Measurements from ENCODE around the gene PHF14.

Gene PHF14

DNA sequence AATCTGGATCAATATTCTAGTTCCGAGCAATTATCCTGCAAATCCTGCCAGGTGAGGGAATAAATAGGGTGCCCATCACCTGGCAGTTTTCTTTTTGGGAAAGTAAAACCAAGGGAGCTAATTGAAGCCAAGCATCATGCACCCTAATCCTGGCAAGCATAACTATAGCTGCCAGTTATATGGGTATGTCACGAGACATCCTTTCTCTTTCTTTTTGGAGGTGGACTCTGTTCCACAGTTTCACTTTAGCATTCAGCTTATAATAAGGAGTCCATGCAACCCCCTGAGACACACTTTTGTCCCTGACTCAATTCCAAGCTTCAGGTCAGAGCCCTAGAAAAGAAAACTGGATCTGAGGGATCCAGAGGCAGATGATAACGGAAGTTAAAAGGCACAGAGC is 222.5 kb downstream of the PHF14 start:
- TF ChIP-seq, protein P1, sequence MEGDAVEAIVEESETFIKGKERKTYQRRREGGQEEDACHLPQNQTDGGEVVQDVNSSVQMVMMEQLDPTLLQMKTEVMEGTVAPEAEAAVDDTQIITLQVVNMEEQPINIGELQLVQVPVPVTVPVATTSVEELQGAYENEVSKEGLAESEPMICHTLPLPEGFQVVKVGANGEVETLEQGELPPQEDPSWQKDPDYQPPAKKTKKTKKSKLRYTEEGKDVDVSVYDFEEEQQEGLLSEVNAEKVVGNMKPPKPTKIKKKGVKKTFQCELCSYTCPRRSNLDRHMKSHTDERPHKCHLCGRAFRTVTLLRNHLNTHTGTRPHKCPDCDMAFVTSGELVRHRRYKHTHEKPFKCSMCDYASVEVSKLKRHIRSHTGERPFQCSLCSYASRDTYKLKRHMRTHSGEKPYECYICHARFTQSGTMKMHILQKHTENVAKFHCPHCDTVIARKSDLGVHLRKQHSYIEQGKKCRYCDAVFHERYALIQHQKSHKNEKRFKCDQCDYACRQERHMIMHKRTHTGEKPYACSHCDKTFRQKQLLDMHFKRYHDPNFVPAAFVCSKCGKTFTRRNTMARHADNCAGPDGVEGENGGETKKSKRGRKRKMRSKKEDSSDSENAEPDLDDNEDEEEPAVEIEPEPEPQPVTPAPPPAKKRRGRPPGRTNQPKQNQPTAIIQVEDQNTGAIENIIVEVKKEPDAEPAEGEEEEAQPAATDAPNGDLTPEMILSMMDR (IDR thresholded peaks at IDR 0.05; ENCODE audit: low read depth, low read length) = no peak
- H3K4me3 ChIP-seq (ENCODE audit: low read depth, low read length) = no peak overlapping the region
- in situ Hi-C loops (cut with HindIII; ENCODE audit: low sequenced_read_pairs) = no loop called here
- no peak for DNase-seq (ENCODE audit: low read depth, low spot score)

DNA sequence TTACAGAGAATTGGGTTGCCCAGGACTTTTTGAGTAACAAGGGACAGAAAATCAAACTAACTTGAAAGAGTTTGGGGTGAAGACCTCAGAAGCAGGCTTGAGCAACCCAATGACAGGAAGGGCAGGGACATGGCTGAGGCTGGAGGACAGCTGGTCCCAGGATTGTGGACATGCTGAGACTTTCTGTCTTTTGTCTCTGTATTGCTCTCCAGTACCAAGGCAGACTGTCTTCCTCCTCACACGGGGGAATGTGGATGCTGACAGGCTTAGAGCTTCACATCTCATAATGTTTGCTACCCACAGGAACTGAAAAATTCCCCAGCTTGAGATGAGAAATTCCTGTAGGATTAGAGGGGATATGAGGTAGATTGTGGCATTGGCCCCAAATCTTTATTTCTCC is 229.6 kb downstream of the PHF14 start:
- no peak overlapping the region for H3K4me3 ChIP-seq (ENCODE audit: low read depth, low read length)
- in situ Hi-C loops (cut with HindIII; ENCODE audit: low sequenced_read_pairs) = no loop called here
- TF ChIP-seq, protein P1 (IDR thresholded peaks at IDR 0.05; ENCODE audit: low read depth, low read length) = no peak
- no peak for DNase-seq (ENCODE audit: low read depth, low spot score)

DNA sequence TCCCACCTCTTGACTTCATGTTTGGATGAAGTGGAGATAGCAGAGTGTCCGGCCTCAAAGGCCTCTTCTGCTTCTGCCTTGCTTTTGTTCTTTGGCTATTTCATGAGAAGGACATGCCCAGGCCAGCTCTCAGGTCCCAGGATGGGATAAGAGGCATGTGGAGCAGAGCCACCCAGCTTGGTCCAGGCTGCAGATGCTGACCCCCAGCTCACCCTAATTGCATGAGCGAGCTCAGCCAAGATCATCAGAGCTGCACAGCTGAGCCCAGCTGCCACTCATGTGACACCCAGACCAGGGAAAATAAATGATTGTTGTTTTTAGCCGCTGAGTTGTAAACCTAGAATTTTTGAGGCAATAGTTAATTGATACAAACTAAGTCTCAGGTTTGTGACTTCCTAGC is 230.0 kb downstream of the PHF14 start:
- in situ Hi-C loops (cut with HindIII; ENCODE audit: low sequenced_read_pairs) = no loop called here
- H3K4me3 ChIP-seq (ENCODE audit: low read depth, low read length) = no peak overlapping the region
- TF ChIP-seq, protein P1 (IDR thresholded peaks at IDR 0.05; ENCODE audit: low read depth, low read length) = no peak
- DNase-seq (ENCODE audit: low read depth, low spot score) = no peak

DNA sequence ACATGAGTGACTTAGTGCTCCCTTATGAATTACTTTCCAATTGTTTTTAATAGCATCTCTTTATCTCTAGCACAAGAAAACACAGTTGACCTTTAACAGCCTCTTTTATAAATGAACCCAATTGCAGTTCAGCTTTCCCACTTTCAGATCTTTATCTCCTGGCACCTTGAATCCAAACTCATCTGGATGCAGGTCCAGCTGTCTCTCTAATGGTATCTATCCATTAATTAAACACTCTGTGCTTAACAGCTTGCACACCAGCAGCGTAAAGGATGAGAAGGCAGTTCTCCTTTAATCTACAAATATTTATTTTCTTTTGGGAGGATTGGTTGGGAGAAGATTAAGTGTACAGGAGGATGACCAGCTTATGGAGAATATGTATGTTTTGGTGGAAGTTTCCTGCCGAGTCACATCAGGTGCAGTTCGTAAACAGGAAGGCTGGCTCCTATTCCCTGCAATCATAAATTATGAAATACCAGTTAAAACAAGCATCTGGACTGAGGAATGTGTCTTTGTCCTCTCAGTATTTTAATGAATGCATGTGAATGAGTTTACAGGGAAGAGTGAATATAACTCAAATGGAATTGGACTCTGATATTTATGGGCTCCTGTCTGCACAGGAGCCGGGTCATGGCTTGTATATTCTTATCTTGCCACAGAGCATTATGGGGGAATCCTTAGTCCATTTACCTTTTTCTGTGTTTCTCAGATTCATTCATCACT is 232.7 kb downstream of the PHF14 start:
- TF ChIP-seq, protein P1 (IDR thresholded peaks at IDR 0.05; ENCODE audit: low read depth, low read length) = no peak
- DNase-seq (ENCODE audit: low read depth, low spot score) = no peak
- in situ Hi-C loops (cut with HindIII; ENCODE audit: low sequenced_read_pairs) = no loop called here
- H3K4me3 ChIP-seq (ENCODE audit: low read depth, low read length) = no peak overlapping the region

DNA sequence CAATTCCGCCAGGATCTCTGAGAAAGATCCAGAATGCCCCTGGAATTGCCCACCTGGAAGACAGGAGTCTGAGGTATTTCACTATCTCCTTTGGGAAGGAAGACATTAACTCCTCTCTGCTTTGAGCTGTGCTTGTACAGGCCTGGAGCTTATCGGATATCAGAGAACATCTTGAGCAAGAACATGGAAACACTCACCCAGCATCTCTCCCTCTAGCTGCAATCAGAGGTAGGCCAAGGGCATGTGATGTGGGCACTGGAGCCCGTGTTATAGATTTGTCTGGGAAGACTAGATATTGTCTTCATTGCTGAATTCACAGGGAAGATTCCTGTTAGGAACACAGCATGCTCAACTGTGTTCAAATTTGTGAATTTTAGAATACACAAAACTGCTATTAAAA is 233.9 kb downstream of the PHF14 start:
- DNase-seq (ENCODE audit: low read depth, low spot score) = no peak
- in situ Hi-C loops (cut with HindIII; ENCODE audit: low sequenced_read_pairs) = no loop called here
- no peak overlapping the region for H3K4me3 ChIP-seq (ENCODE audit: low read depth, low read length)
- TF ChIP-seq, protein P1 (IDR thresholded peaks at IDR 0.05; ENCODE audit: low read depth, low read length) = peak; percentile 4

DNA sequence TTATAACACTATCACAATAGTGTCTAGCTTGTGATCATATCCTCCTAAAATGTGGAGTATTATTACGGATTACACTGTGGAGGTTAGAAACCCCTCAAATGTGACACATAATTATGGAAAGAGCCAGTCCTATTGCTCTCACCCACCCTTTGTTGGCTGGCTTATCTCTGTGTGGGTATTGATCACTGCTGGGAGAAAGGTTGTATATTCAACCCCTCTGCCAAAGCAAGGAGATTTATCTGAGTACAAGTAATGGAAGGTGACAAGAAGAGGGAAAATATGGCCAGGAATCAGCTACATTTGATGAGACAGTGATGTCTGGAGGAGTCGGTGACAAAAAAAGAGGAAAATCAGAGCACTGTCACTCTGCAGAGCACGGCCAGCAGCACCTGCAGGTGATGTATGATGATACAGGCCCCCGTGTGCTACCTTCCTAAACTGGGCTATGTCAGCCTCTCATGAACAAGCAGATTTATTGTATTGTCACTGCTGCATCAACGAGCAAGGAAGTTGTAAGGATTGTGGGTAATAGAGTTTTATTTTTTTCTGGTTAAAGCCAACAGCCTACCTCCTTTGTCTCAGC is 235.3 kb downstream of the PHF14 start:
- no peak overlapping the region for H3K4me3 ChIP-seq (ENCODE audit: low read depth, low read length)
- in situ Hi-C loops (cut with HindIII; ENCODE audit: low sequenced_read_pairs) = no loop called here
- TF ChIP-seq, protein P1 (IDR thresholded peaks at IDR 0.05; ENCODE audit: low read depth, low read length) = no peak
- DNase-seq (ENCODE audit: low read depth, low spot score) = no peak
